ENCODE data around the gene CCNYL1.
"Not testable (repeated sequence)": the region's sequence is repeated elsewhere in the genome, so short reads cannot be mapped to it uniquely, and the experiment has no call there.

The CCNYL1 gene

DNA sequence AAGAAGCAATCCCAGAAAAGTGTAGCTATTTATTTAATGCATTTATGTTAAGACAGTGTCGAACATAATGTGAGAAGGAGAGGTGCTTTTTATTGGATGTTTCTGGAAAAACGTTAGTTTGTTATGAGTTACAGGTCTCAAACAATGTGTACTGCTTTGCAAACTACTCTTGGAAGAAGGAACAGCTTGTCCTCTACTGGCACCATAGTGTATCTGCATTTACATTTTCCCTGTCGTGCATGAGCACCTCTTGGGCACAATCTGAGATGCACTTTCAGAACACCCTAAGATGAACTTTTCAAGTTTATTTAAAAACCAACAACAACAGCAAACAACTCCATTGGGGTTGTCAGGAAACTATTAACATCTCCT is 22.8 kb downstream of the CCNYL1 start:
- Mint-ChIP-seq H3K4me3 (no peak overlapping the region), H3K4me1 (no peaks in the 10 kb centered on the region), H3K36me3 (ENCODE audit: low read depth) (peaks cover 19% of the 10 kb centered on the region), H3K27me3 (ENCODE audit: low read depth) (no peaks in the 10 kb centered on the region), H3K27ac (peak overlapping the region in 2 of 3 experiments; percentile 20 to 31), H3K9me3 (no peaks in the 10 kb centered on the region)
- TF ChIP-seq, protein P1, sequence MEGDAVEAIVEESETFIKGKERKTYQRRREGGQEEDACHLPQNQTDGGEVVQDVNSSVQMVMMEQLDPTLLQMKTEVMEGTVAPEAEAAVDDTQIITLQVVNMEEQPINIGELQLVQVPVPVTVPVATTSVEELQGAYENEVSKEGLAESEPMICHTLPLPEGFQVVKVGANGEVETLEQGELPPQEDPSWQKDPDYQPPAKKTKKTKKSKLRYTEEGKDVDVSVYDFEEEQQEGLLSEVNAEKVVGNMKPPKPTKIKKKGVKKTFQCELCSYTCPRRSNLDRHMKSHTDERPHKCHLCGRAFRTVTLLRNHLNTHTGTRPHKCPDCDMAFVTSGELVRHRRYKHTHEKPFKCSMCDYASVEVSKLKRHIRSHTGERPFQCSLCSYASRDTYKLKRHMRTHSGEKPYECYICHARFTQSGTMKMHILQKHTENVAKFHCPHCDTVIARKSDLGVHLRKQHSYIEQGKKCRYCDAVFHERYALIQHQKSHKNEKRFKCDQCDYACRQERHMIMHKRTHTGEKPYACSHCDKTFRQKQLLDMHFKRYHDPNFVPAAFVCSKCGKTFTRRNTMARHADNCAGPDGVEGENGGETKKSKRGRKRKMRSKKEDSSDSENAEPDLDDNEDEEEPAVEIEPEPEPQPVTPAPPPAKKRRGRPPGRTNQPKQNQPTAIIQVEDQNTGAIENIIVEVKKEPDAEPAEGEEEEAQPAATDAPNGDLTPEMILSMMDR (IDR thresholded peaks at IDR 0.05; ENCODE audit: unreplicated experiment in 3 of 3) = peak; percentile 39 to 51 (median 44)

DNA sequence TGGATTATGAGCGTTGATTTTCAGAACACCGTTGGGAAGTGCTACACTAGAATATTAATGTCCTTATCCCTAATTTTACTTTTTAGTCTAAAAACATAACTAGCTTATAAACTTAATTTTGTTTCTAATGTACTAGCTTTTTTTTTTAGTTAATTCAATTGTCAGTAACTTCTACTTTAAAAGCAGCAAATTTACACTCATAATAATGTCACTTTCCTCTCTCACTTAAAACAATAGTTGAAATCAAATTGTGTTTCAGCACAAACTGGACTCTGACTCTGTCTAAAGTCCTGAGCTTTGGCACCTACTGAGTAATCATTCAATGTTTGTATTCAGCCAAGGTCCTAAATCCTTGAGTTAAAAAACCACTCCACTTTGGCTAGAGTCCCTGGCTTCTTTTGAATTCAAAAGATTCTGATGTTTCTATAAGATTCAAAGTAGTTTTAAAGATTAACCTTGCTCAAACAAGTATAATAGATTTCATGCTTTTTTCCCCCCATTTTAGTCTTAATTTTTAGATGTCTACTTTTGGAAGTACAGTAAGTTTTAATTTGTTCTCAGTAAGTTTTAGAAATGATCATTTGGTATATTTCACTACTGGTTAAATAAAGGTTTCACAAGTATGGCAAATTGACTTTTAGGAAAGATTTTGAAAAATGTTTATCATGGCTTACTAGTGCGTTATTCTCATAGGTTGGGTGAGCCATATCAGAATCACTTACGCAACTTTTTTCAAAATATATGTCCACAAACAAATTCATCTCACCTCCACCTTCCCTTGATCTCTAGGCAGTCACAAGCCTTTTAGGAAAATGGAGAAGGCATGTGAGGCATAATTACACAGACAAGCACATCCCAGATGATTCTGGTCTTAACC is 23.4 kb downstream of the CCNYL1 start:
- no peaks in the 10 kb centered on the region for H3K27me3 Mint-ChIP-seq (ENCODE audit: low read depth)
- H3K4me3 Mint-ChIP-seq = no peak overlapping the region
- peaks cover 15% of the 10 kb centered on the region for H3K36me3 Mint-ChIP-seq (ENCODE audit: low read depth)
- H3K9me3 Mint-ChIP-seq = no peaks in the 10 kb centered on the region
- TF ChIP-seq, protein P1 (IDR thresholded peaks at IDR 0.05; ENCODE audit: unreplicated experiment in 3 of 3) = no peak
- H3K27ac Mint-ChIP-seq = peak overlapping the region in 2 of 3 experiments; percentile 20 to 31
- H3K4me1 Mint-ChIP-seq = no peaks in the 10 kb centered on the region

DNA sequence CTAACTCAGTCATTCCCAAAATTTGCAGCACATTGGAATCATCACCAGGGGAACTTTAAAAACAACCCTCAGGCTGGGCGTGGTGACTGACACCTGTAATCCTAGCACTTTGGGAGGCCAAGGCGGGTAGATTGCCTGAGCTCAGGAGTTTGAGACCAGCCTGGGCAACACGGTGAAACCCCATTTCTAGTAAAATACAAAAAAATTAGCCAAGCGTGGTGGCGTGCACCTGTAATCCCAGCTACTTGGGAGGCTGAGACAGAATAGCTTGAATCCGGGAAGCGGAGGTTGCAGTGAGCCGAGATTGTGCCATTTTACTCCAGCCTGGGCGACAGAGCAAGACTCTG is 24.0 kb downstream of the CCNYL1 start:
- H3K9me3 Mint-ChIP-seq; H3K36me3 Mint-ChIP-seq (ENCODE audit: low read depth); H3K27me3 Mint-ChIP-seq (ENCODE audit: low read depth); H3K4me3 Mint-ChIP-seq; H3K4me1 Mint-ChIP-seq: not testable (repeated sequence)
- H3K27ac Mint-ChIP-seq = peak overlapping the region in 1 of 3 experiments; percentile 31

DNA sequence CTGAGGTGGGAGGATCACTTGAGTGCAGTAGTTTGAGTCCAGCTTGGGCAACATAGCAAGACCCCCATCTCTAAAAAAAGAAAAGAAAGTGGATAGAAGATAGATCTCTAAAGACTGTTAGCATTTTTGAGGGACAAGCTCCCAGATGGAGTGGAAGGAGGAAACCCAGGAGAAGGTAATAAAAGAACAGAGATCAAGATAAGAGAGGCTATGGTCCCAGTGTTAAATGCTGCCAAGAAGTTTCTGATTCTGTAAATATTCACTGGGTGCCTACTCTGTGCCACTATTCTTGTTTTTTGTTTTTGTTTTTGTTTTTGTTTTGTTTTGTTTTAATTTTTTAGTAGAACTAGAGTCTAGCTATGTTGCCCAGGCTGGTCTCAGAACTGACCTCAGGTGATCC is 32.1 kb downstream of the CCNYL1 start:
- H3K4me3 Mint-ChIP-seq = no peak overlapping the region
- H3K27ac Mint-ChIP-seq = no peak overlapping the region
- H3K9me3 Mint-ChIP-seq = no peaks in the 10 kb centered on the region
- H3K36me3 Mint-ChIP-seq (ENCODE audit: low read depth) = peaks cover 5% of the 10 kb centered on the region
- TF ChIP-seq, protein P1 (IDR thresholded peaks at IDR 0.05; ENCODE audit: unreplicated experiment in 3 of 3) = no peak
- no peaks in the 10 kb centered on the region for H3K27me3 Mint-ChIP-seq (ENCODE audit: low read depth)
- no peaks in the 10 kb centered on the region for H3K4me1 Mint-ChIP-seq

DNA sequence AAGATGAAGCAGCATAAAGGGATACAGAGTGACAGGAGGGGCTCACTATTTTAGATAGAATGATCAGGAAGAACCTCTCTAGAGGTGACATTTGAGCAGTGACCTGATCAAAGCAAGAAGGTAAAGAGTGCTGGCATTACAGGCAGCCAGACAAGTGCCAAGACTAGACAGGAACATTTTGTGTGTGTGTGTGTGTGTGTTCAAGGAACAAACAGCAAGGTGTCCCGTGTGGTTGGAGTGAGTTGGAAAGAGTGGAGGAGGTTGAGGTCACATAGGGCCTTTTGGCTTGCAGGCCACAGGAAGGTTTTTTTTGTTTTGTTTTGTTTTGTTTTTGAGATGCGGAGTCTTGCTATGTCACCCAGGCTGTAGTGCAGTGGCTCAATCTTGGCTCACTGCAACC is 32.6 kb downstream of the CCNYL1 start:
- Mint-ChIP-seq H3K4me3 (no peak overlapping the region), H3K36me3 (ENCODE audit: low read depth) (peaks cover 5% of the 10 kb centered on the region), H3K9me3 (no peaks in the 10 kb centered on the region), H3K4me1 (no peaks in the 10 kb centered on the region), H3K27ac (no peak overlapping the region), H3K27me3 (ENCODE audit: low read depth) (no peaks in the 10 kb centered on the region)
- TF ChIP-seq, protein P1 (IDR thresholded peaks at IDR 0.05; ENCODE audit: unreplicated experiment in 3 of 3) = no peak

DNA sequence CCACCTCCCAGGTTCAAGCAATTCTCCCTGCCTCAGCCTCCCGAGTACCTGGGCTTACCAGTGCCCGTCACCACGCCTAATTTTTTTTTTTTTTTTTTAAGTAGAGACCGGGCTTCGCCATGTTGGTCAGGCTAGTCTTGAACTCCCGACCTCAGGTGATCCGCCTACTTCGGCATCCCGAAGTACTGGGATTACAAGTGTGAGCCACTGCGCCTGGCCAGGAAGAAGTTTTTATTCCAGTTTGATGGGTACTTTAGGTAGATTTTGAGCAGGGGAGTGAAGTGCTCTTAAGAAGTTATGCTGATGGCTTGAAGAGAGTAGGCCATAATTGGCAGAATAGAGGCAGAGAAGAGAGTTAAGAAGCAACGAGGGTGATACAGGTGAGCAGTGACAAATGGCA is 33.0 kb downstream of the CCNYL1 start:
- H3K27me3 Mint-ChIP-seq (ENCODE audit: low read depth) = no peaks in the 10 kb centered on the region
- peaks cover 5% of the 10 kb centered on the region for H3K36me3 Mint-ChIP-seq (ENCODE audit: low read depth)
- TF ChIP-seq, protein P1 (IDR thresholded peaks at IDR 0.05; ENCODE audit: unreplicated experiment in 3 of 3) = no peak
- no peak overlapping the region for H3K4me3 Mint-ChIP-seq
- H3K27ac Mint-ChIP-seq = no peak overlapping the region
- H3K9me3 Mint-ChIP-seq = no peaks in the 10 kb centered on the region
- no peaks in the 10 kb centered on the region for H3K4me1 Mint-ChIP-seq
